ENCODE data around the gene ARL15.

The ARL15 gene

GRCh38 chr5:54148067-54148845 is 162.1 kb downstream of the ARL15 start:
- DNase-seq (ENCODE audit: low spot score): no peak

GRCh38 chr5:54146916-54147315 is 163.5 kb downstream of the ARL15 start:
- DNase-seq (ENCODE audit: low spot score): no peak

GRCh38 chr5:54146390-54146789 is 164.0 kb downstream of the ARL15 start:
- DNase-seq (ENCODE audit: low spot score): no peak

GRCh38 chr5:54140247-54140840 is 170.0 kb downstream of the ARL15 start:
- no peak for DNase-seq (ENCODE audit: low spot score)

GRCh38 chr5:54136516-54137440 is 173.6 kb downstream of the ARL15 start:
- DNase-seq (ENCODE audit: low spot score): no peak

- no peak for DNase-seq (ENCODE audit: low spot score)
These were observed 175.3 kb downstream of the ARL15 start for GRCh38 chr5:54135042-54135441.

GRCh38 chr5:54133917-54134316 is 176.5 kb downstream of the ARL15 start:
- no peak for DNase-seq (ENCODE audit: low spot score)

GRCh38 chr5:54120473-54120872 is 189.9 kb downstream of the ARL15 start:
- no peak for DNase-seq (ENCODE audit: low spot score)

GRCh38 chr5:54117957-54118356 is 192.4 kb downstream of the ARL15 start:
- DNase-seq (ENCODE audit: low spot score): no peak

- DNase-seq (ENCODE audit: low spot score): no peak
These were observed 194.5 kb downstream of the ARL15 start for GRCh38 chr5:54115735-54116403.

GRCh38 chr5:54113060-54113459 is 197.3 kb downstream of the ARL15 start:
- no peak for DNase-seq (ENCODE audit: low spot score)

- no peak for DNase-seq (ENCODE audit: low spot score)
These were observed 200.6 kb downstream of the ARL15 start for GRCh38 chr5:54109626-54110330.

GRCh38 chr5:54108136-54108535 is 202.2 kb downstream of the ARL15 start:
- no peak for DNase-seq (ENCODE audit: low spot score)

GRCh38 chr5:54103871-54104270 is 206.5 kb downstream of the ARL15 start:
- no peak for DNase-seq (ENCODE audit: low spot score)

GRCh38 chr5:54098267-54098666 is 212.1 kb downstream of the ARL15 start:
- DNase-seq (ENCODE audit: low spot score): no peak

GRCh38 chr5:54095969-54096368 is 214.4 kb downstream of the ARL15 start:
- DNase-seq (ENCODE audit: low spot score): no peak

- peak; percentile 4 for DNase-seq (ENCODE audit: low spot score)
These were observed 215.7 kb downstream of the ARL15 start for GRCh38 chr5:54094706-54095105.

- no peak for DNase-seq (ENCODE audit: low spot score)
These were observed 216.5 kb downstream of the ARL15 start for GRCh38 chr5:54093861-54094260.

- peak; percentile 64 for DNase-seq (ENCODE audit: low spot score)
These were observed 217.3 kb downstream of the ARL15 start for GRCh38 chr5:54093081-54093492.

GRCh38 chr5:54091307-54092130 is 218.9 kb downstream of the ARL15 start:
- no peak for DNase-seq (ENCODE audit: low spot score)
